GM23338 (cell line): Measurements from ENCODE around the gene SPTB.

ENCODE experiments used
- CREB1 ChIP-seq: fragments of 250-450 bp; sonication (Bioruptor Pico); IDR thresholded peaks from 2 replicates; pipeline ENCODE4 v1.5.0; 2020; ENCODE audit warnings: low read depth, mild to moderate bottlenecking, moderate library complexity
- ETS1 ChIP-seq: IDR thresholded peaks from 2 replicates; pipeline ENCODE4 v1.6.1; 2016; ENCODE audit warnings: antibody characterized with exemption
- EZH2 ChIP-seq: fragments of 200-600 bp; sonication (generic); IDR thresholded peaks from one replicate; pipeline ENCODE4 v1.8.0; 2017; ENCODE audit warnings: antibody characterized with exemption, mild to moderate bottlenecking, low read depth; ENCODE audit not compliant: unreplicated experiment
- POLR2AphosphoS5 ChIP-seq: IDR thresholded peaks from 2 replicates; pipeline ENCODE4 v1.6.1; 2016; ENCODE audit warnings: antibody characterized with exemption, low read depth
- REST ChIP-seq: IDR thresholded peaks from one replicate; pipeline ENCODE4 v1.6.1; 2018; ENCODE audit warnings: antibody characterized with exemption; ENCODE audit not compliant: unreplicated experiment
- ZNF114 ChIP-seq: fragments of 250-450 bp; sonication (Bioruptor Pico); IDR thresholded peaks from 2 replicates; pipeline ENCODE4 v1.5.0; 2020; ENCODE audit warnings: mild to moderate bottlenecking, moderate library complexity
- TF ChIP-seq, protein P1 (sequence below), 2 experiments: fragments of 200-600 bp in 1 of 2; sonication (generic) in 1 of 2; conservative IDR thresholded peaks; 2 replicates each; pipeline versions ENCODE4 v1.5.1 to v1.6.1; 2016 to 2017; ENCODE audit warnings: antibody characterized with exemption in 2 of 2, low read depth in 2 of 2, mild to moderate bottlenecking in 2 of 2, moderate library complexity in 1 of 2

DNA sequence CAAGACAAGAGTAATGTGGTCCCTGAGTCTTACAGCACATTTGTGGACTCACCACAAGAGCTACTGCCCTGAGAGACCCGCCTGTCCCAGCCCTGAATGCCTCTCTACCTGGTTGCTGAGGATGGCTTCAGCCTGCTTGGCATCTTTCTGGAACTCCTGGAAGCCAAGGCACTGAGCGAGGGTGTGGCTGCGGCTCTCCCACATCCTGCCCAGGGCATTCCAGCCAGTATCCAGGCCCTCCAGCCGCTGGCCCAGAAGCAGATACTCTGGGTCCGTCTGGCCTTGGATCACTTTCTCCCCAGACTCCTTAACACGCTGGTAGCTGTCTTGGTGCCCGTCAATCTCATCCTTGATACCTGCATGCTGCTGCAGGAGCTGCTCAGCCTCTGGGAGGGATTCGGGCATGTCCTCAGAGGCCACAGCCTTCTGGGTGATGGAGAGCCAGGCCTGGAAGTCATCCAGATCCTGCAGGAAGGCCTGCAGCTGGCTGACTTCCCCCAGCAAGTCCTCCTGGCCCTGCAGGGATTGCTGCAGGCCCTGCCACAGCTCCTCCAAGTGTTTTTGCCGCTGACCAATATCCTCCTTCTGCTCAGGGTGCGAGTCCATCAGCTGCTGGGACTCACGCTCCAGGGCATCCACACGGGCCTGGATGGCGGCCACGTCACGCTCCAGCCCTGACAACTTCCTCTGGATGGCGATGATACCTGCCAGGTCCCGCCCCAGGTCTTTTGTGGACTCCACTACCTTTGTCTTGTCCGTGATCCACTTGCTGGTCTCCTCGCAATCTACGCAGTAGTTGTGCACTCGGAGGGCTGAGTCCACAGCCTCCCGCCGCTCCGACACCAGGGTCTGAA, 93.2 kb downstream of the SPTB start:
- TF ChIP-seq, protein P1, sequence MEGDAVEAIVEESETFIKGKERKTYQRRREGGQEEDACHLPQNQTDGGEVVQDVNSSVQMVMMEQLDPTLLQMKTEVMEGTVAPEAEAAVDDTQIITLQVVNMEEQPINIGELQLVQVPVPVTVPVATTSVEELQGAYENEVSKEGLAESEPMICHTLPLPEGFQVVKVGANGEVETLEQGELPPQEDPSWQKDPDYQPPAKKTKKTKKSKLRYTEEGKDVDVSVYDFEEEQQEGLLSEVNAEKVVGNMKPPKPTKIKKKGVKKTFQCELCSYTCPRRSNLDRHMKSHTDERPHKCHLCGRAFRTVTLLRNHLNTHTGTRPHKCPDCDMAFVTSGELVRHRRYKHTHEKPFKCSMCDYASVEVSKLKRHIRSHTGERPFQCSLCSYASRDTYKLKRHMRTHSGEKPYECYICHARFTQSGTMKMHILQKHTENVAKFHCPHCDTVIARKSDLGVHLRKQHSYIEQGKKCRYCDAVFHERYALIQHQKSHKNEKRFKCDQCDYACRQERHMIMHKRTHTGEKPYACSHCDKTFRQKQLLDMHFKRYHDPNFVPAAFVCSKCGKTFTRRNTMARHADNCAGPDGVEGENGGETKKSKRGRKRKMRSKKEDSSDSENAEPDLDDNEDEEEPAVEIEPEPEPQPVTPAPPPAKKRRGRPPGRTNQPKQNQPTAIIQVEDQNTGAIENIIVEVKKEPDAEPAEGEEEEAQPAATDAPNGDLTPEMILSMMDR (conservative IDR thresholded peaks at IDR 0.05; ENCODE audit: low read depth in 2 of 2), result no peak
- TF ChIP-seq EZH2 (no peak), CREB1 (CRISPR knock-in tag) (no peak), POLR2AphosphoS5 (no peak), REST (no peak), ETS1 (no peak), ZNF114 (CRISPR knock-in tag) (no peak)
